ENCODE data around the gene ASCC3.
A peak's percentile ranks its signal among the peaks of the same experiment; 100 is the strongest.

The ASCC3 gene

GRCh38 chr6:100462706-100463629 lies 418.2 kb downstream of the ASCC3 start:
- Histone ChIP-seq H3K9me3 (ENCODE audit: low read length) (peaks cover 7% of the 10 kb centered on the region), H3K27me3 (ENCODE audit: insufficient read depth, low read length) (no peaks in the 10 kb centered on the region), H3K4me1 (ENCODE audit: insufficient read depth, low read length, severe bottlenecking) (peaks cover 19% of the 10 kb centered on the region), H4K20me1 (ENCODE audit: insufficient read depth, low read length) (no peaks in the 10 kb centered on the region), H3K79me2 (ENCODE audit: insufficient read depth, low read length) (no peaks in the 10 kb centered on the region), H3K27ac (ENCODE audit: low read depth, low read length, poor library complexity, severe bottlenecking) (no peak overlapping the region), H3K9me2 (ENCODE audit: low read depth, low read length) (no peaks in the 10 kb centered on the region), H3K9ac (ENCODE audit: low read length) (no peak overlapping the region), H3F3A (ENCODE audit: insufficient read depth, low read length) (no peaks in the 10 kb centered on the region), H2AFZ (ENCODE audit: low read length) (no peak overlapping the region; the same call in 1 of the 2 replicates), H3K4me3 (ENCODE audit: low read depth, low read length, poor library complexity, severe bottlenecking) (no peak overlapping the region), H3K4me2 (ENCODE audit: low read length) (no peak overlapping the region), H3K36me3 (ENCODE audit: insufficient read depth, low read length) (no peaks in the 10 kb centered on the region)
- TF ChIP-seq CTCF (IDR thresholded peaks at IDR 0.05; ENCODE audit: low read length) (no peak), EZH2 (IDR thresholded peaks at IDR 0.05; ENCODE audit: borderline replicate concordance, low read length) (no peak)

GRCh38 chr6:100461917-100462705 lies 419.0 kb downstream of the ASCC3 start:
- TF ChIP-seq CTCF (IDR thresholded peaks at IDR 0.05; ENCODE audit: low read length) (no peak), EZH2 (IDR thresholded peaks at IDR 0.05; ENCODE audit: borderline replicate concordance, low read length) (no peak)
- Histone ChIP-seq H3K27me3 (ENCODE audit: insufficient read depth, low read length) (no peaks in the 10 kb centered on the region), H2AFZ (ENCODE audit: low read length) (peak overlapping the region; percentile 68; the same call in 1 of the 2 replicates), H3K9ac (ENCODE audit: low read length) (no peak overlapping the region), H3K9me3 (ENCODE audit: low read length) (peaks cover 7% of the 10 kb centered on the region), H3F3A (ENCODE audit: insufficient read depth, low read length) (no peaks in the 10 kb centered on the region), H3K36me3 (ENCODE audit: insufficient read depth, low read length) (no peaks in the 10 kb centered on the region), H3K4me3 (ENCODE audit: low read depth, low read length, poor library complexity, severe bottlenecking) (no peak overlapping the region), H3K79me2 (ENCODE audit: insufficient read depth, low read length) (no peaks in the 10 kb centered on the region), H3K4me1 (ENCODE audit: insufficient read depth, low read length, severe bottlenecking) (peaks cover 17% of the 10 kb centered on the region), H3K9me2 (ENCODE audit: low read depth, low read length) (no peaks in the 10 kb centered on the region), H3K4me2 (ENCODE audit: low read length) (no peak overlapping the region), H3K27ac (ENCODE audit: low read depth, low read length, poor library complexity, severe bottlenecking) (no peak overlapping the region), H4K20me1 (ENCODE audit: insufficient read depth, low read length) (no peaks in the 10 kb centered on the region)

GRCh38 chr6:100461278-100461916 lies 419.7 kb downstream of the ASCC3 start:
- Histone ChIP-seq H3K27ac (ENCODE audit: low read depth, low read length, poor library complexity, severe bottlenecking) (no peak overlapping the region), H4K20me1 (ENCODE audit: insufficient read depth, low read length) (no peaks in the 10 kb centered on the region), H3K36me3 (ENCODE audit: insufficient read depth, low read length) (no peaks in the 10 kb centered on the region), H3K79me2 (ENCODE audit: insufficient read depth, low read length) (no peaks in the 10 kb centered on the region), H3K4me3 (ENCODE audit: low read depth, low read length, poor library complexity, severe bottlenecking) (no peak overlapping the region), H3K9me3 (ENCODE audit: low read length) (peaks cover 8% of the 10 kb centered on the region), H3K9ac (ENCODE audit: low read length) (no peak overlapping the region), H2AFZ (ENCODE audit: low read length) (no peak overlapping the region), H3K4me1 (ENCODE audit: insufficient read depth, low read length, severe bottlenecking) (peaks cover 12% of the 10 kb centered on the region), H3K27me3 (ENCODE audit: insufficient read depth, low read length) (no peaks in the 10 kb centered on the region), H3K4me2 (ENCODE audit: low read length) (no peak overlapping the region), H3K9me2 (ENCODE audit: low read depth, low read length) (no peaks in the 10 kb centered on the region), H3F3A (ENCODE audit: insufficient read depth, low read length) (no peaks in the 10 kb centered on the region)
- TF ChIP-seq CTCF (IDR thresholded peaks at IDR 0.05; ENCODE audit: low read length) = no peak
- no peak for TF ChIP-seq EZH2 (IDR thresholded peaks at IDR 0.05; ENCODE audit: borderline replicate concordance, low read length)

All from OCI-LY1 (cell line).